HG03095 (cell line): ENCODE data around the gene CAGE1.
A peak's percentile ranks its signal among the peaks of the same experiment; 100 is the strongest.
"Not testable (repeated sequence)": the region's sequence is repeated elsewhere in the genome, so short reads cannot be mapped to it uniquely, and the experiment has no call there.

Source experiments
- ATAC-seq: cut with Tn5 transposase; IDR thresholded peaks from one replicate; pipeline ENCODE4 v1.9.1; 2021; ENCODE audit warnings: moderate library complexity; ENCODE audit not compliant: unreplicated experiment

CAGE1 gene

GRCh38 chr6:7341271-7341670 lies 48.3 kb downstream of the CAGE1 start:
- no peak for ATAC-seq

DNA sequence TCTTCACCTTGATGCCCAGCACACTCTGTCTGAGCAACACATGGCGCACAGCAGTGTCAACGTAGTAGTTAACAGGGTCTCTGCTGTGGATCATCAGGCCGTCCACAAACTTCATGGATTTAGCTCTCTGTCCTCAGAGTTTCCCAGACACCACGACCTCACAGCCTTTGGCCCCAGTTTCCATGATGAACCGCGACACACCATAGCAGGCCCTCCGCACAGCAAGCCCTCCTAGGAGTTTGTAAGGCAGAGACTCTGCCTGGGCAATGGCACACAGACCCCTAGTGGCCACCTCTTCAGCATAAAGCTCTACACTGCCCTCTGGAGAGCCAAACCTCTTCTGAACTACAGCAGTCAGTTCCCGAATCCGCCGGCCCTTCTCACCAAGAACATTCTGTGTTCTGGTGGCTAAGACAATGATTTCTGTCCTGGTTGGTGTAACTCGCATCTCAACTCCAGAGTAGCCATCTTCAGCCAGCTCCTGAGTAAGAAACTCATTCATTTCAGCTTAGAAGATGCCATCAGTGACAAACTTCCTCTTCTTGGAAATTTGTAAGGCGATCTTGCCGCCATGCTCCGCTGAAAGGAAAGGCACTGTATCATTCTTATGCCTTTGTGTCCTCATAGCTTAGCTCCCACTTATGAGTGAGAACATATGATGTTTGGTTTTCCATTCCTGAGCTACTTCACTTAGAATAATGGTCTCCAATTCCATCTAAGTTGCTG lies 50.4 kb downstream of the CAGE1 start:
- ATAC-seq: not testable (repeated sequence)

GRCh38 chr6:7338031-7338430 lies 51.5 kb downstream of the CAGE1 start:
- no peak for ATAC-seq

GRCh38 chr6:7335519-7335918 lies 54.0 kb downstream of the CAGE1 start:
- ATAC-seq: no peak

DNA sequence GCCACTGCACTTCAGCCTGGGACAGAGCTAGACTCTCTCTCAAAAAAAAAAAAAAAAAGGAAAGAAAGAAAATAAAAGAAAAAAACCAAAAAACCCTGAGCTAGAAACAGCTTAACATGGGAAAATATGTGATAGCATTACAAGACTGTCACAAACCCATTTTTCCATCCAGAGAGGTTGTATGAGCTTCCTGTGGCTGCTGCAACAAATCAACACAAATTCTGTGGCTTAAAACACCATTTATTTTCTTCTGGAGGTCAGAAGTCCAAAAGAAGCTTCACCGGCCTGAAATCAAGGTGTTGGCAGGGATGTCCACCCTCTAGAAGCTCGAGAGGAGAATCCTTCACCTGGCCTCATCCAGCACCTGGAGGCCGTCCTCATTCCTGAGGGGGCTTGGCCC lies 54.9 kb downstream of the CAGE1 start:
- ATAC-seq: no peak

- ATAC-seq: no peak
Observed at GRCh38 chr6:7332090-7332745, 57.3 kb downstream of the CAGE1 start.

GRCh38 chr6:7331452-7331851 lies 58.1 kb downstream of the CAGE1 start:
- ATAC-seq: no peak

DNA sequence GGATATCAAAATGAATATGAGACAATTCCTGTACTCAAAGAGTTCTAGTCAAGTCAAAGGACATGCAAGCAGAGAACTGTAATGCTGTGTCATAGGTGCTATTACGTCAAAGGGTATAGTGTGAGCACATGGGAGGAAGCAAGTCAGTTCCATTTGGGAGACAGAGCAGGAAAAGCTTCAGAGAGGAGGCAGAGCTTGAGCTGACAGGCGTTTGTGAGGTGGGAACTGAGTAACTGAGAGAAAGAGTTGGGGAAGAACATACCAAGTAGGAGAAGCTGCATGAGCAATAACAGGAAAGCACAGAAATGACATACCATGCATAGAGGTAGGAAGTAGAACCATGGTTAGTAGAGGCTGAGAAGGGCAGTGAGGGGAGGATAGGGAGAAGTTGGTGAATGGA lies 61.3 kb downstream of the CAGE1 start:
- no peak for ATAC-seq

DNA sequence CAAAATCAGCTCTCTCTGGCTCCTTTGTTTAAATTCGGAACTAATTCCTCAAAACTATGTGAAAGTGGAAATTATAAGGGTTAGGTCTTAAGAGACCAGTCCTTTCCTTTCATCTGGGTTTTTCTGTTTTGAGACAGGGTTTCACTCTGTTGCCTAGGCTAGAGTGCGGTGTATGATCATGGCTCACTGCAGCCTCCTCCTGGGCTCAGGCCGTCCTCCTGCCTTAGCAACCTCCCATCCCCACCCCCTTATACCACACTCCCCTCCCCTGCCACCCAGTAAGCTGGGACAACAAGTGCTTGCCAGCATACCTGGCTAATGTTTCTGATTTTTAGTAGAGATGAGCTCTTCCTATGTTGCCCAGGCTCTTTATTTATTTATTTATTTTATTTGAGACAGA lies 63.8 kb downstream of the CAGE1 start:
- ATAC-seq: no peak

DNA sequence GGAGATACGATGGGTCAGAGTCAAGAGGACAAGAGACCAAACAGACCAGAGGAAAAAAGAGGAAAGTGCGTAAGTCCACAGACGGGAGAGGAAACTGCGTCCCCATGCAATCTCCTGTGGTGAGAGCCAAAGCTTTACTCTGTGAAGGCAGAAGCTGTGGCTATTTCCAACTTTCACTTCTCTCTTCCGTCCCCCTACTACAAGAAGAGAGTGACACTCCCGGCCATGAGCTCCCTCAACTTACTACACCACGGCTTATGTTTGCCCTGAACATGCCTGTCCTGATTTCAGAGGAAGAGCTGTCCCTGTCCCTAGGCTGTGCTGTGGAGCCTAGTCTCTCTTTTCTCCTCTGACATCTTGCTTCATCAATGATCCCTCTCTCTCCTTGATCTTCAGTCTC lies 65.0 kb downstream of the CAGE1 start:
- peak; percentile 63 for ATAC-seq

GRCh38 chr6:7323074-7323473 lies 66.5 kb downstream of the CAGE1 start:
- ATAC-seq: no peak

- ATAC-seq: not testable (repeated sequence)
Observed at GRCh38 chr6:7321866-7322265, 67.7 kb downstream of the CAGE1 start.

- not testable (repeated sequence) for ATAC-seq
Observed at GRCh38 chr6:7319406-7319805, 70.1 kb downstream of the CAGE1 start.

GRCh38 chr6:7317538-7317937 lies 72.0 kb downstream of the CAGE1 start:
- ATAC-seq: no peak

DNA sequence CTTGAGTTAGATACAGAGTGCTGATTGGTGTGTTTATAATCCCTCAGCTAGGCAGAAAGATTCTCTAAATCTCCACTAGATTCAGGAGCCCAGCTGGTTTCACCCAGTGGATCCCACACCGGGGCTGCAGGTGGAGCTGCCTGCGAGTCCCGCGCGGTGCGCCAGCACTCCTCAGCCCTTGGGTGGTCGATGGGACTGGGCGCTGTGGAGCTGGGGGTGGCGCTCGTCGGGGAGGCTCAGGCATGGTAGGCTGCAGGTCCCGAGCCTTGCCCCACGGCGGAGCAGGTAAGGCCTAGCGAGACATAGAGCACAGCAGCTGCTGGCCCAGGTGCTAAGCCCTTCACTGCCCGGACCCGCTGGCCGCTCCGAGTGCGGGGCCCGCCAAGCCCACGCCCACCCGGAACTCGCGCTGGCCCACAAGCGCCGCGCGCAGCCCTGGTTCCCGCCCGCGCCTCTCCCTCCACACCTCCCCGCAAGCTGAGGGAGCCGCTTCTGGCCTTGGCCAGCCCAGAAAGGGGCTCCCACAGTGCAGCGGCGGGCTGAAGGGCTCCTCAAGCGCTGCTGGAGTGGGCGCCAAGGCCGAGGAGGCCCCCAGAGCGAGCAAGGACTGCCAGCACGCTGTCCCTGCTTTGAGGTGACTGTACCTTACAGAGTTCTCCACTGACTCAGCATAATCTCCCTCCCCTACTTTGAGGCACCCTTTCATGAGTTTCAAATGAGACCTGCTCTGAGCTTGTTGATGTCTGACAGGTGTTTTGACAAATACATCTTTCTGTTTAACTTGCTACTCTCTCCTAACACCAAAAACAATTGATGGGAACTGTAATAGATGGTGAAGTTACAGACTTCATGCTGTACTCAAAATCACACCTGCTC lies 72.6 kb downstream of the CAGE1 start:
- no peak for ATAC-seq

DNA sequence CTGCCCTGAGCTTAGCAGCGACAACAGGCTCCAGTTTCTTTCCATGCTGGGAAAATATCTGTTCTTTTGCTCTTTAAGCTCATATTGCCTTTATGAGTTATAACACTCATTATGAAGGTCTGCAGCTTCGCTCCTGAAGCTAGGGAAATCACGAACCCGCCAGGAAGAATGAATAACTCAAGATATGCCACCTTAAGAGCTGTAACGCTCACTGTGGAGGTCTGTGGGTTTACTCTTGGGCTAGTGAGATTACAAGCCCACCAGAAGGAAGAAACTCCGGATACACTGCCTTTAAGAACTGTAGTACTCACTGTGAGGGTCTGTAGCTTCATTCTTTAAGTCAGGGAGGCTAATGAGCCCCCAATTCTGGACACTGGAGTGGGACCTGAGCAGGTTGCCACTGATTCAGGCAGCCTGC lies 73.6 kb downstream of the CAGE1 start:
- no peak for ATAC-seq

- ATAC-seq: not testable (repeated sequence)
Observed at GRCh38 chr6:7315087-7315947, 74.2 kb downstream of the CAGE1 start.

GRCh38 chr6:7314414-7314813 lies 75.1 kb downstream of the CAGE1 start:
- no peak for ATAC-seq

DNA sequence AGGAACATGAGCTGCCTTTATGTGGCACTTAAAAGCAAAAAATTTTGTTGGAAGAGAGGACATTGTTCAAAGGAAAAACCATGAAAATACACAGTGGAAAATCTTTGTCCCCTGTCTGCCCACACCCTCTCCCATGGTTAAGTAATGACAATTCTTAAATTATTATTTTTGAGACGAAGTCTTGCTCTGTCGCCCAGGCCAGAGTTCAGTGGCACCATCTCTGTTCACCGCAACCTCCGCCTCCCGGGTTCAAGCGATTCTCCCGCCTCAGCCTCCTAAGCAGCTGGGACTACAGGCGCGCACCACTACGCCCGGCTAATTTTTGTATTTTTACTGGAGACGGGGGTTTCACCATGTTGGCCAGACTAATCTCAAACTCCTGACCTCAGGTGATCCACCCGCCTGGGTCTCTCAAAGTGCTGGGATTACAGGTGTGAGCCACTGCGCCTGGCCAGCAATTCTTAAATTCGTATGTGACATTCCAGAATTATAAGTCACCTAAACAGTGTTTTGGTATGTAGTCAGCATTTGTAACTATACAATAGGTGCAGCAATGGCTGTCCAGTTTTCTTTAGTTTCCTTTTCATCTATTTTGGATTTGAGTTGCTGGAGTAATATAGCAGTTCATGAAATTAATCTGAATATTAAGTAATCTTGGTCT lies 75.9 kb downstream of the CAGE1 start:
- ATAC-seq: no peak
